Keratinocyte (primary cell): ENCODE measurements around the gene SLC17A9. TPM values are rescaled to one million over a fixed set of nuclear protein-coding genes. Genes with fewer than 3 reads are reported as not detected.

Experiments
- DNase-seq: peaks from one replicate; pipeline ENCODE4 v3.0.0-alpha.2; 2011; ENCODE audit warnings: low read depth, missing footprints, low spot score
- FAIRE-seq: peaks from 2 replicates; lab custom pipeline; 2011; peaks lifted over from hg19 to GRCh38; lab: Jason Lieb, UNC
- H2AFZ ChIP-seq: 2 replicates; pipeline ENCODE4 v1.6.0; 2012; ENCODE audit warnings: low read length, control low read depth, inconsistent platforms; ENCODE audit not compliant: control insufficient read depth
- H3K27ac ChIP-seq: 2 replicates; pipeline ENCODE4 v1.5.1; 2011; ENCODE audit warnings: low read length; ENCODE audit not compliant: control insufficient read depth, insufficient read depth
- H3K27me3 ChIP-seq: 3 replicates; pipeline ENCODE4 v1.6.0; 2011; ENCODE audit warnings: low read length; ENCODE audit not compliant: control insufficient read depth, insufficient read depth; ENCODE audit errors: extremely low read depth
- H3K36me3 ChIP-seq, 2 experiments: 2 replicates in 1 of 2; 3 replicates in 1 of 2; pipeline ENCODE4 v1.5.1; 2011; ENCODE audit warnings: low read length in 2 of 2, mild to moderate bottlenecking in 1 of 2; ENCODE audit not compliant: control insufficient read depth in 2 of 2, insufficient read depth in 2 of 2; ENCODE audit errors: extremely low read depth in 1 of 2
- H3K4me1 ChIP-seq: 3 replicates; pipeline ENCODE4 v1.5.1; 2011; ENCODE audit warnings: low read length; ENCODE audit not compliant: control insufficient read depth, insufficient read depth; ENCODE audit errors: extremely low read depth
- H3K4me2 ChIP-seq: 3 replicates; pipeline ENCODE4 v1.6.0; 2011; ENCODE audit warnings: low read depth, low read length; ENCODE audit not compliant: control insufficient read depth, insufficient read depth; ENCODE audit errors: extremely low read depth
- H3K4me3 ChIP-seq, 3 experiments: fragments of 200-600 bp in 1 of 3; sonication (generic) in 1 of 3; 2 replicates in 2 of 3; 3 replicates in 1 of 3; pipeline ENCODE4 v1.5.1; 2011 to 2016; ENCODE audit warnings: low read length in 3 of 3, mild to moderate bottlenecking in 3 of 3, control low read depth in 2 of 3, inconsistent platforms in 1 of 3, low read depth in 1 of 3, mixed read lengths in 1 of 3, mixed run types in 1 of 3, moderate library complexity in 1 of 3; ENCODE audit not compliant: control insufficient read depth in 2 of 3, insufficient read depth in 2 of 3; ENCODE audit errors: extremely low read depth in 1 of 3
- H3K79me2 ChIP-seq: 2 replicates; pipeline ENCODE4 v1.6.0; 2012; ENCODE audit warnings: low read length; ENCODE audit not compliant: control insufficient read depth, insufficient read depth
- H3K9ac ChIP-seq: 3 replicates; pipeline ENCODE4 v1.6.0; 2011; ENCODE audit warnings: low read length; ENCODE audit not compliant: control insufficient read depth, insufficient read depth; ENCODE audit errors: extremely low read depth
- H3K9me1 ChIP-seq: 3 replicates; pipeline ENCODE4 v1.6.0; 2011; ENCODE audit warnings: low read length; ENCODE audit not compliant: control insufficient read depth, insufficient read depth; ENCODE audit errors: extremely low read depth
- H3K9me3 ChIP-seq: 2 replicates; pipeline ENCODE4 v1.5.1; 2012; ENCODE audit warnings: low read depth, low read length; ENCODE audit not compliant: control insufficient read depth
- H4K20me1 ChIP-seq: 3 replicates; pipeline ENCODE4 v1.6.0; 2011; ENCODE audit warnings: low read length; ENCODE audit not compliant: control insufficient read depth, insufficient read depth; ENCODE audit errors: extremely low read depth
- EZH2 ChIP-seq: IDR thresholded peaks from one replicate; pipeline ENCODE4 v1.6.1; 2012; ENCODE audit warnings: inconsistent platforms, mild to moderate bottlenecking, low read length, moderate library complexity
- dilution Hi-C: fragments of 300-500 bp; cut with MboI; formaldehyde crosslinking; loops from one replicate; pipeline ENCODE4 v1.7.0; 2020; ENCODE audit warnings: low sequenced_read_pairs; ENCODE audit not compliant: extremely low pct_ligation_motif_present
- polyA plus RNA-seq, 5 experiments: library from polyadenylated mRNA; depleted of rRNA in 3 of 5; stranded (reverse) in 3 of 5; stranded (forward) in 1 of 5; unstranded in 1 of 5; fragments of >200 nt; gene quantifications; 1 replicate in 1 of 5; 2 replicates in 3 of 5; 3 replicates in 1 of 5; pipeline versions ENCODE4 v1.2.1 to v1.2.3, GENCODE V29; 2011 to 2012; ENCODE audit warnings: missing spikeins in 2 of 5, low read depth in 1 of 5, low replicate concordance in 1 of 5
- TF ChIP-seq, protein P1 (sequence below), 3 experiments: IDR thresholded peaks in 1 of 3; conservative IDR thresholded peaks in 1 of 3; optimal IDR thresholded peaks in 1 of 3; 2 replicates in 2 of 3; 3 replicates in 1 of 3; pipeline versions ENCODE3 to v1.5.1; 2011; ENCODE audit warnings: low read length in 3 of 3, mild to moderate bottlenecking in 3 of 3, moderate library complexity in 2 of 3, control low read depth in 1 of 3, inconsistent platforms in 1 of 3; ENCODE audit not compliant: insufficient read depth in 2 of 3; ENCODE audit errors: extremely low read depth in 1 of 3

The SLC17A9 gene
- polyA plus RNA-seq, 1 donor (not counting 4 experiments of a cell fraction or from before 2014, with no cell fraction given): not detected

DNA sequence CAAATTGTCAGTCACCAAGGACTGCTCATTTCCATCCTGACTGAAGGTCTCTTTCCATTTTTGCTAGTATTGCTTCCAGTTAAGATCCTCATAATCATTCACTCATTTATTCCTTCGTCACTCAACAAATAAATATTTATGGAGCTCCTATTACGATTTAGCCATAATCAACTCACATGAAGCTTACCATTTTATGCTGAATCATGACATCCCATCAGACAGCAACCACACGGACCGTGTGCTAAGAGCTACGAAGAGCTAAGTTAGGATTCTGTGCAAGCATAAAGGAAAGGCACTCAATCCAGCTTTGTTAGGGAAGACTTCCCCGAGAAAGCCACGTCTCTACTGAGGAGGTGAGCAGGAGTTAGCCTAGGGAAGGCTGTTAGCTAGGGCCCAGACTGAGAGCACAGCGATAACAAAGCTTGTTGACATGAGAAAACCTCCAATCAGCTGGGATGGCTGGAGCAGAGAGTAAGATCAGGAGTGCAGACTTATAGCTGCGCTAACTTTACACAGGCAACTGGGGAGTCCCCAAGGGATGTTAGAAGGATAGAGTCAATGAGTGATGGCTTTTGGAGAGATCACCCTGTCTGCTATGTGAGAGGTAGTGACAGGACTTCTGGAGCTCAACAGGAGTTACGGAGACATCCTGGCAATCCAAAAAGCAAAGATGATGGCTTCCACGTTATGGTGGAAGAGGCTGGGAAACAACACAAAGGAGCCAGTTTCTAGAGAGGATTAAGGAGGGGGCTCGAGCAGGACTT, 17.1 kb upstream of the SLC17A9 start:
- Histone ChIP-seq H2AFZ (no peak overlapping the region), H3K4me3 (no peak overlapping the region), H3K9me1 (no peaks in the 10 kb centered on the region), H3K36me3 (peaks cover 17 to 25% of the 10 kb centered on the region in 2 experiments), H3K9ac (no peak overlapping the region), H3K4me2 (no peak overlapping the region), H3K79me2 (peaks cover 91% of the 10 kb centered on the region), H3K9me3 (no peaks in the 10 kb centered on the region), H3K4me1 (peaks cover 17% of the 10 kb centered on the region), H3K27ac (no peak overlapping the region), H3K27me3 (no peaks in the 10 kb centered on the region), H4K20me1 (no peaks in the 10 kb centered on the region)
- TF ChIP-seq, protein P1, sequence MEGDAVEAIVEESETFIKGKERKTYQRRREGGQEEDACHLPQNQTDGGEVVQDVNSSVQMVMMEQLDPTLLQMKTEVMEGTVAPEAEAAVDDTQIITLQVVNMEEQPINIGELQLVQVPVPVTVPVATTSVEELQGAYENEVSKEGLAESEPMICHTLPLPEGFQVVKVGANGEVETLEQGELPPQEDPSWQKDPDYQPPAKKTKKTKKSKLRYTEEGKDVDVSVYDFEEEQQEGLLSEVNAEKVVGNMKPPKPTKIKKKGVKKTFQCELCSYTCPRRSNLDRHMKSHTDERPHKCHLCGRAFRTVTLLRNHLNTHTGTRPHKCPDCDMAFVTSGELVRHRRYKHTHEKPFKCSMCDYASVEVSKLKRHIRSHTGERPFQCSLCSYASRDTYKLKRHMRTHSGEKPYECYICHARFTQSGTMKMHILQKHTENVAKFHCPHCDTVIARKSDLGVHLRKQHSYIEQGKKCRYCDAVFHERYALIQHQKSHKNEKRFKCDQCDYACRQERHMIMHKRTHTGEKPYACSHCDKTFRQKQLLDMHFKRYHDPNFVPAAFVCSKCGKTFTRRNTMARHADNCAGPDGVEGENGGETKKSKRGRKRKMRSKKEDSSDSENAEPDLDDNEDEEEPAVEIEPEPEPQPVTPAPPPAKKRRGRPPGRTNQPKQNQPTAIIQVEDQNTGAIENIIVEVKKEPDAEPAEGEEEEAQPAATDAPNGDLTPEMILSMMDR (optimal IDR thresholded peaks at IDR 0.05 in 1 of 3, IDR thresholded peaks at IDR 0.05 in 1 of 3, conservative IDR thresholded peaks at IDR 0.05 in 1 of 3; ENCODE audit: extremely low read depth in 1 of 3, insufficient read depth in 2 of 3, low read length in 3 of 3): no peak
- no peak for TF ChIP-seq EZH2
- dilution Hi-C loops: no loop called here
- DNase-seq (no peak), FAIRE-seq (no peak)

DNA sequence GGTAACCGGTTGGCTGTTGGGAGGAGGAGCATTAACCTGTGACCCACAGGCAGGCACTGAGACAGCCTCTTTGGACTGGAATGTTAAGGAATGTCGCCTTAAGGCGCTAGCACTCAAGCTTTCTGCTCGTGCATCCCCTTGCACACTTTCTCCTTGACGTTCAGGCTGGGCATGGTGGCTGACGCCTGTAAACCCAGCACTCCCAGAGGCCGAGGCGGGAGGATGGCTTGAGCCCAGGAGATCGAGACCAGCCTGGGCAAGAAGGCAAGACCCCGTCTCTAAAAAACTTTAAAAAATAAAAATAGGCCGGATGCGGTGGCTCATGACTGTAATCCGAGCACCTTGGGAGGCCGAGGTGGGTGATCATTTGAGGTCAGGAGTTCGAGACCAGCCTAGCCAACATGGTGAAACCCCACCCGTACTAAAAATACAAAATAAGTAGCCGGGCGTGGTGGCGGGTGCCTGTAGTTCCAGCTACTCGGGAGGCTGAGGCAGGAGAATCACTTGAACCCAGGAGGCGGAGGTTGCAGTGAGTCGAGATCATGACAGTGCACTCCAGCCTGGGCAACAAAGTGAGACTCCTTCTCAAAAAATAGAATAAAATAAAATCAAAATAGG, 16.4 kb upstream of the SLC17A9 start:
- peak overlapping the region; percentile 87 for H3K4me2 ChIP-seq
- H4K20me1 ChIP-seq: no peaks in the 10 kb centered on the region
- dilution Hi-C loops: no loop called here
- H3K79me2 ChIP-seq: peaks cover 91% of the 10 kb centered on the region
- no peaks in the 10 kb centered on the region for H3K9me3 ChIP-seq
- FAIRE-seq (no peak), DNase-seq (no peak)
- no peaks in the 10 kb centered on the region for H3K27me3 ChIP-seq
- no peak for TF ChIP-seq EZH2
- TF ChIP-seq, protein P1 (optimal IDR thresholded peaks at IDR 0.05 in 1 of 3, IDR thresholded peaks at IDR 0.05 in 1 of 3, conservative IDR thresholded peaks at IDR 0.05 in 1 of 3; ENCODE audit: extremely low read depth in 1 of 3, insufficient read depth in 2 of 3, low read length in 3 of 3): no peak
- H3K9ac ChIP-seq: no peak overlapping the region
- peaks cover 17% of the 10 kb centered on the region for H3K4me1 ChIP-seq
- H2AFZ ChIP-seq: no peak overlapping the region
- H3K9me1 ChIP-seq: no peaks in the 10 kb centered on the region
- H3K4me3 ChIP-seq: peak overlapping the region in 2 of 3 experiments; percentile 96 to 99
- H3K36me3 ChIP-seq: peaks cover 19 to 29% of the 10 kb centered on the region in 2 experiments
- H3K27ac ChIP-seq: no peak overlapping the region
